WTC11 (cell line): Measurements from ENCODE around the gene SLC25A21. TPM values are rescaled to one million over a fixed set of nuclear protein-coding genes. Genes with fewer than 3 reads are reported as not detected.
A peak's percentile ranks its signal among the peaks of the same experiment; 100 is the strongest.

Experiments
- ATAC-seq: fragments of 200-7000 bp; cut with Tn5 transposase; 2 replicates; pipeline ENCODE4 v1.10.0; 2021; ENCODE audit warnings: mild to moderate bottlenecking, moderate library complexity
- CTCF ChIA-PET: fragments of 300-600 bp; sonication (Branson Sonifier 250); formaldehyde crosslinking; loops from one replicate; lab custom pipeline; 2021; ENCODE audit warnings: antibody characterized with exemption; lab: Charles Lee
- POLR2A ChIA-PET: fragments of 350-600 bp; sonication (Branson Sonifier 250); formaldehyde crosslinking; loops from one replicate; lab custom pipeline; 2021; ENCODE audit warnings: antibody characterized with exemption; lab: Charles Lee
- DNase-seq: peaks from one replicate; pipeline ENCODE4 v3.0.0; 2021; ENCODE audit warnings: low spot score
- H3K27ac Mint-ChIP-seq: 2 replicates; pipeline ENCODE4 v1.8.0; 2021; ENCODE audit warnings: mixed read lengths
- H3K27me3 Mint-ChIP-seq: 2 replicates; pipeline ENCODE4 v1.8.0; 2021; ENCODE audit warnings: low read depth, mild to moderate bottlenecking, moderate library complexity, mixed read lengths
- H3K36me3 Mint-ChIP-seq: 2 replicates; pipeline ENCODE4 v1.8.0; 2021; ENCODE audit warnings: mixed read lengths
- H3K4me1 Mint-ChIP-seq: 2 replicates; pipeline ENCODE4 v1.8.0; 2022; ENCODE audit warnings: mixed read lengths
- H3K4me3 Mint-ChIP-seq: 2 replicates; pipeline ENCODE4 v1.8.0; 2021; ENCODE audit warnings: mild to moderate bottlenecking, moderate library complexity, mixed read lengths
- H3K9me3 Mint-ChIP-seq: 2 replicates; pipeline ENCODE4 v1.8.0; 2021; ENCODE audit warnings: mixed read lengths
- ATF6 ChIP-seq: sonication (generic); formaldehyde crosslinking; IDR thresholded peaks from 2 replicates; pipeline ENCODE4 v1.8.1; 2023; ENCODE audit warnings: mild to moderate bottlenecking, missing genetic modification reagents
- E2F1 ChIP-seq: sonication (generic); formaldehyde crosslinking; IDR thresholded peaks from 2 replicates; pipeline ENCODE4 v1.8.0; 2022; ENCODE audit warnings: mild to moderate bottlenecking, missing genetic modification reagents
- E2F4 ChIP-seq: sonication (generic); formaldehyde crosslinking; IDR thresholded peaks from 2 replicates; pipeline ENCODE4 v1.8.1; 2022; ENCODE audit warnings: low read depth, mild to moderate bottlenecking, moderate library complexity, missing genetic modification reagents, borderline replicate concordance
- ELF4 ChIP-seq: sonication (generic); formaldehyde crosslinking; IDR thresholded peaks from 2 replicates; pipeline ENCODE4 v1.8.1; 2022; ENCODE audit warnings: low read depth, mild to moderate bottlenecking, moderate library complexity, missing genetic modification reagents
- ETV6 ChIP-seq: sonication (generic); formaldehyde crosslinking; IDR thresholded peaks from 2 replicates; pipeline ENCODE4 v1.8.1; 2022; ENCODE audit warnings: mild to moderate bottlenecking, missing genetic modification reagents
- FOXJ3 ChIP-seq: sonication (generic); formaldehyde crosslinking; IDR thresholded peaks from 2 replicates; pipeline ENCODE4 v1.9.0; 2021; ENCODE audit warnings: missing genetic modification reagents, mild to moderate bottlenecking, borderline replicate concordance
- FOXP4 ChIP-seq: sonication (generic); formaldehyde crosslinking; IDR thresholded peaks from 2 replicates; pipeline ENCODE4 v1.8.0; 2022; ENCODE audit warnings: mild to moderate bottlenecking, missing genetic modification reagents
- GABPB1 ChIP-seq: sonication (generic); formaldehyde crosslinking; IDR thresholded peaks from 2 replicates; pipeline ENCODE4 v1.8.1; 2023; ENCODE audit warnings: mild to moderate bottlenecking, missing genetic modification reagents
- HMGXB4 ChIP-seq: sonication (generic); formaldehyde crosslinking; IDR thresholded peaks from 2 replicates; pipeline ENCODE4 v1.8.1; 2023; ENCODE audit warnings: mild to moderate bottlenecking, moderate library complexity, missing genetic modification reagents
- IRF1 ChIP-seq: sonication (generic); formaldehyde crosslinking; IDR thresholded peaks from 2 replicates; pipeline ENCODE4 v1.8.0; 2023; ENCODE audit warnings: missing genetic modification reagents
- JUN ChIP-seq: sonication (generic); formaldehyde crosslinking; IDR thresholded peaks from 2 replicates; pipeline ENCODE4 v1.8.0; 2023; ENCODE audit warnings: mild to moderate bottlenecking, missing genetic modification reagents
- KAT7 ChIP-seq: sonication (generic); formaldehyde crosslinking; IDR thresholded peaks from 2 replicates; pipeline ENCODE4 v1.8.1; 2023; ENCODE audit warnings: missing genetic modification reagents, mild to moderate bottlenecking, borderline replicate concordance
- MLX ChIP-seq: sonication (generic); formaldehyde crosslinking; IDR thresholded peaks from 2 replicates; pipeline ENCODE4 v1.8.1; 2023; ENCODE audit warnings: mild to moderate bottlenecking, missing genetic modification reagents, moderate library complexity
- NR1H2 ChIP-seq: sonication (generic); formaldehyde crosslinking; IDR thresholded peaks from 2 replicates; pipeline ENCODE4 v1.9.0; 2021; ENCODE audit warnings: mild to moderate bottlenecking, moderate library complexity, missing genetic modification reagents
- SMAD3 ChIP-seq: sonication (generic); formaldehyde crosslinking; IDR thresholded peaks from 2 replicates; pipeline ENCODE4 v1.8.0; 2022; ENCODE audit warnings: missing genetic modification reagents, mild to moderate bottlenecking, borderline replicate concordance
- USF2 ChIP-seq: sonication (generic); formaldehyde crosslinking; IDR thresholded peaks from 2 replicates; pipeline ENCODE4 v1.8.1; 2023; ENCODE audit warnings: mild to moderate bottlenecking, missing genetic modification reagents, moderate library complexity
- ZMAT4 ChIP-seq: fragments of 250-450 bp; sonication (Bioruptor Pico); IDR thresholded peaks from 2 replicates; pipeline ENCODE4 v1.9.0; 2021; ENCODE audit warnings: mild to moderate bottlenecking
- ZNF219 ChIP-seq: sonication (generic); formaldehyde crosslinking; IDR thresholded peaks from 2 replicates; pipeline ENCODE4 v1.8.0; 2023; ENCODE audit warnings: missing genetic modification reagents, mild to moderate bottlenecking, borderline replicate concordance
- ZNF232 ChIP-seq: sonication (generic); formaldehyde crosslinking; IDR thresholded peaks from 2 replicates; pipeline ENCODE4 v1.8.0; 2022; ENCODE audit warnings: mild to moderate bottlenecking, missing genetic modification reagents
- ZNF423 ChIP-seq: fragments of 250-450 bp; sonication (Bioruptor Pico); IDR thresholded peaks from 2 replicates; pipeline ENCODE4 v2.1.2; 2022; ENCODE audit warnings: mild to moderate bottlenecking, moderate library complexity
- ZNF671 ChIP-seq: fragments of 250-450 bp; sonication (Bioruptor Pico); IDR thresholded peaks from 2 replicates; pipeline ENCODE4 v1.8.0; 2021; ENCODE audit warnings: mild to moderate bottlenecking
- total RNA-seq: library from RNA; stranded (reverse); gene quantifications from 3 replicates; pipeline ENCODE4 v1.2.3, GENCODE V29; 2021

Gene SLC25A21
- total RNA-seq, 1 experiment from 2014 or later: 8.2 TPM

- ChIA-PET CTCF (interaction anchor here (2.3 kb wide), 1 partner anchor 28 kb away, joined by 16 read pairs; no protein-coding TSS in a partner anchor), POLR2A (interaction anchor here (0.5 kb wide), 1 partner anchor 455 kb away, joined by 6 read pairs; no protein-coding TSS in a partner anchor)
- Mint-ChIP-seq H3K4me3 (no peak overlapping the region), H3K9me3 (peaks cover 34% of the 10 kb centered on the region), H3K36me3 (peaks cover 35% of the 10 kb centered on the region), H3K4me1 (peaks cover 19% of the 10 kb centered on the region), H3K27me3 (peaks cover 3% of the 10 kb centered on the region; the same call in 1 of the 2 replicates), H3K27ac (no peak overlapping the region)
- TF ChIP-seq ZMAT4 (no peak), E2F1 (no peak), SMAD3 (no peak), ZNF232 (CRISPR knock-in tag) (no peak), ATF6 (CRISPR knock-in tag) (no peak), ZNF219 (CRISPR knock-in tag) (no peak), FOXJ3 (CRISPR knock-in tag) (no peak), E2F4 (CRISPR knock-in tag) (no peak), JUN (CRISPR knock-in tag) (no peak), USF2 (CRISPR knock-in tag) (no peak), ZNF671 (CRISPR knock-in tag) (no peak), ELF4 (no peak)
- DNase-seq: no peak
- ATAC-seq: no peak
These were observed 29.9 kb upstream of the SLC25A21 start for GRCh38 chr14:37202265-37202664.

- ATAC-seq (no peak), DNase-seq (no peak)
- ChIA-PET POLR2A (no interaction called here), CTCF (interaction anchor here (2.3 kb wide), 1 partner anchor 29 kb away, joined by 16 read pairs; no protein-coding TSS in a partner anchor)
- TF ChIP-seq ZNF423: no peak
- no peak for TF ChIP-seq IRF1
- peak; percentile 62; the same call in 1 of the 2 replicates for TF ChIP-seq GABPB1
- peaks cover 30% of the 10 kb centered on the region for H3K36me3 Mint-ChIP-seq
- H3K4me1 Mint-ChIP-seq: peaks cover 23% of the 10 kb centered on the region
- peaks cover 29% of the 10 kb centered on the region for H3K9me3 Mint-ChIP-seq
- no peak overlapping the region for H3K4me3 Mint-ChIP-seq
- peaks cover 4% of the 10 kb centered on the region for H3K27me3 Mint-ChIP-seq
- H3K27ac Mint-ChIP-seq: peak overlapping the region; percentile 18; the same call in 1 of the 2 replicates
These were observed 29.3 kb upstream of the SLC25A21 start for GRCh38 chr14:37201724-37202123.

- DNase-seq: no peak
- Mint-ChIP-seq H3K27me3 (peaks cover 19% of the 10 kb centered on the region), H3K27ac (no peak overlapping the region), H3K4me3 (peak overlapping the region; percentile 79), H3K9me3 (peaks cover under 1% of the 10 kb centered on the region), H3K36me3 (peaks cover 2% of the 10 kb centered on the region), H3K4me1 (peaks cover 25% of the 10 kb centered on the region)
- CTCF ChIA-PET: interaction anchor here (0.7 to 2.5 kb wide), 3 partner anchors 10 to 393 kb away, joined by 3 to 10 read pairs (median 4); no protein-coding TSS in a partner anchor
- no peak for ATAC-seq
- POLR2A ChIA-PET: interaction anchor here (0.7 kb wide), 1 partner anchor 11 kb away, joined by 4 read pairs; no protein-coding TSS in a partner anchor
- TF ChIP-seq NR1H2: no peak
- no peak for TF ChIP-seq ETV6 (CRISPR knock-in tag)
- no peak for TF ChIP-seq MLX
- TF ChIP-seq KAT7: no peak
- no peak for TF ChIP-seq FOXP4 (CRISPR knock-in tag)
- TF ChIP-seq HMGXB4 (CRISPR knock-in tag): no peak
These were observed 26.5 kb upstream of the SLC25A21 start for GRCh38 chr14:37198907-37199306.
